T-helper 2 cell treated with Interferon-gamma antibody and Interleukin-4, amounts not matched to agents 100 ng/mL and 5 ng/mL, for 36 hours (primary cell): Measurements from ENCODE around the gene OR2M4. TPM values are rescaled to one million over a fixed set of nuclear protein-coding genes. Genes with fewer than 3 reads are reported as not detected.
"Not testable (repeated sequence)": the region's sequence is repeated elsewhere in the genome, so short reads cannot be mapped to it uniquely, and the experiment has no call there.

Source experiments
- intact Hi-C: fragments of 100-400 bp; cut with micrococcal nuclease; formaldehyde crosslinking; loops from one replicate; pipeline ENCODE4 v1.15.1; 2023
- total RNA-seq: library from RNA; stranded (reverse); gene quantifications from 2 replicates; pipeline ENCODE4 v1.2.3, GENCODE V29; 2022

The OR2M4 gene, protein sequence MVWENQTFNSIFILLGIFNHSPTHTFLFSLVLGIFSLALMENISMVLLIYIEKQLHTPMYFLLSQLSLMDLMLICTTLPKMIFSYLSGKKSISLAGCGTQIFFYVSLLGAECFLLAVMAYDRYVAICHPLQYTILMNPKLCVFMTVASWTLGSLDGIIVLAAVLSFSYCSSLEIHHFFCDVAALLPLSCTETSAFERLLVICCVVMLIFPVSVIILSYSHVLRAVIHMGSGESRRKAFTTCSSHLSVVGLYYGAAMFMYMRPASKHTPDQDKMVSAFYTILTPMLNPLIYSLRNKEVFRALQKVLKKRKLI
- not detected in 2 replicates for total RNA-seq

DNA sequence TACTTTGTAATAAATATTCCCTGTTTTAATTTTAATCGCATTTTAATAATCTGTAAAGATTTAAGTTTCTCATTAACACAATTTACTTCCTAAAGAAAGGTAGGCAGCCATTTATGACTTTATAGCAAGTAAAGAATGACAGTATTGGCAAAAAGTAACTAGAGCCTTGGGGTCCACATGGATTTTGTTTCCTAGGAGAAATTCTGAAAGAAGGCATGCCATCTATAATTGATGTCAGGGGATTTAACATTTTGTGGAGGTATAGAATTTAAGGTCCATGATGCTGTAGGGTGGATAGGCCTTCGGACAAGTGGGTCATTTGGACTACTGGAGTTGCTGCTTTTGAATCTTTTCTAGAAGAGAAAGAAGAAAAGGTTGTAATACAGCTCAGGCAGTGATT lies at the start of gene OR2M4:
OR2M4 (plus strand) TSS at position 301 of the 400 bp plus-strand sequence. CDS start 7,512 bp downstream, outside the sequence.
- intact Hi-C loops: no loop called here

DNA sequence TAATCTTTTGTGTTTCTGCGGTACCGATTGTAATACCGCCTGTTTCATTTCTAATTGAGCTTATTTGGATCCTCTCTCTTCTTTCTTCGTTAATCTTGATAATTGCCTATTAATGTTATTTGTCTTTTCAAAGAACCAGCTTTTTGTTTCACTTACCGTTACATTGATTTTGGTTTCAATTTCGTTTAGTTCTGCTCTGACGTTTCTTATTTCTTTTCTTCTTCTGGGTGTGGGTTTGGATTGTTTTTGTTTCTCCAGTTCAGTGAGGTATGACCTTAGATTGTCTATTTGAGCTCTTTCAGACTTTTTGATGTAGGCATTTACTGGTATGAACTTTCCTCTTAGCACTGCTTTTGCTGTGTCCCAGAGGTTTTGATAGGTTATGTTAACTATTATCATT lies 47.2 kb upstream of the OR2M4 start:
- intact Hi-C loops: no loop called here

DNA sequence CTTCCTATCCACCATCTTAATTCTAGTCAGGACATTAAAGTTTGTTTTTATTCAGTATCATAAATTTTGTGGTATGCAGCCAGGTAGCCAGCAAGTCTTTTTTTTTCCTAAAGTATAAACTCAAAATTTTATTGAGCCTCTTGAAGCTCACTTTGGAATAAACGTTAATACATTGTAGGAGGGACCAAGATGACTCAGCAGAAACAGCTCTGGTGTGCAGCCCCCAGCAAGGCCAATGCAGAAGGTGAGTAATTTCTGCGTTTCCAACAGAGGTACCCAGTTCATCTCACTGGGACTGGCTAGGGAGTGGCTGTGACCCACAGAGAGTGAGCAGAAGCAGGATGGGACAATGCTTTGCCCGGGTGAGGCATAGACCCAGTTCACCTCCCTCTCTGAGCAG lies 43.9 kb upstream of the OR2M4 start:
- intact Hi-C loops: no loop called here

DNA sequence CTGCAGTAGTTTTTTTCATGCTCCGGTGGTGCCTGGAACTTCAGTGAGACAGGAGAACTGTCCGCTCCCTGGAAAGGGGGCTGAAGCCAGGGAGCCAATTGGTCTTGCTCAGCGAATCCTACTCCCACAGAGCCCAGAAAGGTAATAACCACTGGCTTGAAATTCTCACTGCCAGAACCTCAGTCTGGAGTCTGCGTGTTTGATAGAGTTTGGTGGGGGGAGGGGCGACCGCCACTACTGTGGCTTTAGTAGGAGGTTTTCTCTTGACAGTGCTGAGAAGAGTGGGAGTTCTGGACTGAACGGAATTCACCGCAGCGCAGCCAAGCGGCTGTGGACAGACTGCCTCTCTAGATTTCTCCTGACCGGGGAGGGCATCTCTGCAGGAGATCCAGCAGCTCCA lies 42.2 kb upstream of the OR2M4 start:
- intact Hi-C loops: no loop called here

DNA sequence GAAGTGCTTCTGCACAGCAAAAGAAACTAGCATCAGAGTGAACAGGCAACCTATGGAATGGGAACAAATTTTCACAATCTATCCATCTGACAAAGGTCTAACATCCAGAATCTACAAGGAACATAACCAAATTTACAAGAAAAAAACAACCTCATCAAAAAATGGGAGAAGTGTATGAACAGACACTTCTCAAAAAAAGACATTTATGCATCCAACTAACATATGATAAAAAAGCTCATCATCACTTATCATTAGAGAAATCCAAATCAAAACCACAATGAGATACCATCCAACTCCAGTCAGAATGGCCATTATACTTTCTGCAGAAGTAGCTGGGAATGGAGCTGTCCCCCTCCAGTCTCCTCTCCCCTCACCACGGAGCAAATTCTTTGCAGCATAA lies 37.1 kb upstream of the OR2M4 start:
- intact Hi-C loops: no loop called here

DNA sequence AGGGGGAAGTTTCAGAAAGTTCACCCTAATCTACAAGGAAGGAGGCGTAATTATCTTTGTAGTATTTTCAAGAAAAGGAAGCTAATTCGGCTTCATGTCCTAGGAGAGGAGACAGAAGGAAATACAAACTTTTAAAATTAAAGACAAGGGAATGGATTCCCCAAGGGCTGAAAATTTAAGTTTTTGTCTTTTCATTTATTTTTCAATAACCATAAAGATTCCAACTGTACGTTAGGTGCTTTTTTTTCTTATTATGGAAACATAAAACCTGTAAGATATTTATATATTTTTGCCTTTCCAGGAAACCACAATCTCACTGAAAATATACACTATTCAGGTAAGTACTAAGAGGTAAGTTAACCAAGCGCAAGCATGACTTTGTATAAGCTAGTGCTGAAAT lies 34.3 kb upstream of the OR2M4 start, which contains the start of gene OR2M3:
OR2M3 (plus strand) TSS at position 301 of the 400 bp plus-strand sequence. CDS start 5,803 bp downstream, outside the sequence.
- intact Hi-C loops: no loop called here

DNA sequence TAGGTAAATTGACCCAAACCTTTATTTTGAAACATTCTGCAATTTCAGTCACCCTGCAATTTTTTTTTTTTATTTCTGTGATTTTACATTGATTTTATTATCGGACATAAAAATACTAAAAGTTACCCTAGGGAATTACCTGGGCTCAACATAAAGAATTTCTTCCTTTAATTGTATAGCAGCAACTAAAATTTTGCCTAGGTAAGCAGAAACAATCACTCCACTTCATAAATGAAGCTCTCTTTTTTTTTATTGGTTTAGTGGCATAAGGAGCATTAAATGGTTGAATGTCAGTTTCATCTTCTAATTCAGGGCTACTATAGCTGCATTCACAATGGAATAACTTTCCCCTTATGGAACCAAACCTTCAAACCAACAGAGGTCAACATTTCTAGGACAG lies 15.3 kb upstream of the OR2M4 start:
- intact Hi-C loops: no loop called here

DNA sequence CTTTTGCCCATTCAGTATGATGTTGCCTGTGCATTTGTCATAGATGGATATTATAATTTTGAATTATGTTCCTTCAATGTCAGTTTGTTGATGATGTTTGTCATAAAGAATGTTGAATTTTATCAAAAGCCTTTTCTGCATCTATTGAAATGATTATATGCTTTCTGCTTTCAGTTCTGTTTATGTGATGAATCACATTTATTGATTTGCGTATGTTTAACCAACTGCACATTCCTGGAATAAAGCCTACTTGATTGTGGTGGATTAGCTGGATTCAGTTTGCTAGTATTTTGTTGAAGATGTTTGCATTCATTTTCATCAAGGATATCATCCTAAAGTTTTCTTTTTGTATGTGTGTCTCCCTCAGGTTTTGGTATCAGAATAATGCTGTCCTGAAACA lies 5.7 kb upstream of the OR2M4 start:
- intact Hi-C loops: no loop called here

DNA sequence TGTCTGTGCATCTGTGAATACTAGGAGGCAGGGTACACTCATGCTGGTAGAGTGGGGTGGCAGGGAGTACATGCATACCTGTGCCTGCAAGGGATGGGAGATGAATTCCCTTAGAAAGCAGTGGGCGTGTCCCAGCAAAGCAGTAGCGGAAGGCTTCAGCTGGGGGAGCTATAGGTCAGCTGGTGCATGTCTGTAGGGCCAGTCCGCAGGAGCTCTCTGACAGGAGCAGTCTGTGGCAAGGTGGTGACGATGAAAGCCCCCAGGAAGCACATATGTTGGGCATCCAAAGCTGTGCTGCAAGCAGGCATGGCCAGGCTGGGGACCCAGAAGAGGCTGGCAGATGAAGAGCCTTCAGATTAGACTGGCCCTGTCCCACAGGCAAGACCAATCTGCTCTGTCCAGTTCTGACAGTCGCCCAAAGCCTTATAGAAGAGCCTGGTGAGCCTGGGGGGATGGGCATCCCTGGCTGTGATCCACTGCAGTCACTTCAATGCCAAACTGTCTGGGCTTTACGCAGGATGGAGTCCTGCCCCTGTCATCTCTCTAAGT lies 1.8 kb upstream of the OR2M4 start:
- intact Hi-C loops: no loop called here

DNA sequence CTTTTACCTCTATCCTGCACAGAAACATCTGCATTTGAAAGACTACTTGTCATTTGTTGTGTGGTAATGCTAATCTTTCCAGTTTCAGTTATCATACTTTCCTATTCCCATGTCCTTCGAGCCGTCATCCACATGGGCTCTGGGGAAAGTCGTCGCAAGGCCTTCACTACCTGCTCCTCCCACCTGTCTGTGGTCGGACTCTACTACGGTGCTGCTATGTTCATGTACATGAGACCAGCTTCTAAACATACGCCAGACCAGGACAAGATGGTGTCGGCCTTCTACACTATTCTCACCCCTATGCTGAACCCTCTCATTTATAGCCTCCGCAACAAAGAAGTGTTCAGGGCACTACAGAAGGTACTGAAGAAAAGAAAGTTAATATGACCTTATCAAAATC lies 8.3 kb downstream of the OR2M4 start:
- intact Hi-C loops: no loop called here

DNA sequence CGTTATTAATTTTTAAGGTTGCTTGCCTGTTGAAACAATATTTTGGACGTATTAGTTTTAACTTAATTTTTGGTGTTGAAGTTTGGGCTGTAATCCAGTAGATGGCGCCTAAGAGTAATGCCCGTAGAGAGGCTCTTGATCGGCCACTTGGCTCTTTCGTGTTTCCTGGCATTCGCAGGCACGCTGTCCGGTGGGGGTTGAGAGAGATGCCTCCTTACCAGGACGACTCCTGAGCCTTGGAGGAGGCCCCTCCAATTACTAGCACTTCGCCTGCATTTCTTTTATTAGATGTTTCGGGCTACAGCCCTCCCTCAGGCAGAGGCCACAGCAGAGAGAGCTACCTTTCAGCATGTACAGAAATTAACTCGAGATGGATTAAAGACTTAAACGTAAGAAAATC lies 12.0 kb downstream of the OR2M4 start:
- intact Hi-C loops: loop anchor here (1.0 kb wide), 1 partner anchor 564 kb away; no protein-coding TSS in a partner anchor

DNA sequence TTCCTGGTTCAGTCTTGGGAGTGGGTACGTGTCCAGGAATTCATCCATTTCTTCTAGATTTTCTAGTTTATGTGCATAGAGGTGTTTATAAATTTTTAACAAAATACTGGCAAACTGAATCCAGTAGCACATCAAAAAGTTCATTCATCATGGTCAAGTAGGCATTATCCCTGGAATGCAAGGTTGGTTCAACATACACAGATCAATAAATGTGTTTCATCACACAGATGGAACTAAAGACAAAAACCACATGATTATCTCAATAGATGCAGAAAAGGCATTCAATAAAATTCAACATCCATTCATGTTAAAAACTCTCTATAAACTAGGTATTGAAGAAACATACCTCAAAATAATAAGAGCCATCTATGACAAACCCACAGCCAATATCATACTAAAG lies 28.1 kb downstream of the OR2M4 start:
- intact Hi-C loops: not testable (repeated sequence)

DNA sequence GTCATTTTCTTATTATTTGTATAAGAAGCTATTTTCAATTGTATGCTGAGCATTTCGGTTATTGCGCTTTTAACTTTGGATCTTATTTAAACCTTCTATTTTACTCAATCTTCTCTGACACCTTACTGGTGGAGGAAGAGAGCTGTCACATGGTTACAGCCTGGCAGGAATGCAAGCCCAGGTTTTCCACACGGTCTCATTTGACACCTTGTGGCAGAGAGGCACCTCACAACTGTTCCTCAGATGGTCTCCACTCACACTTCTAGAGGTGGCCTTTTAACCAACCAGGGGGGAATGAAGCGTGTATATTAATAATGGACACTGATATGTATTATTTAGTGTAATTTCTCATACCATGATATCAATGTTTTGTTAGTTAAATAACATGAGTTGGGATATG lies 37.0 kb downstream of the OR2M4 start:
- intact Hi-C loops: no loop called here

DNA sequence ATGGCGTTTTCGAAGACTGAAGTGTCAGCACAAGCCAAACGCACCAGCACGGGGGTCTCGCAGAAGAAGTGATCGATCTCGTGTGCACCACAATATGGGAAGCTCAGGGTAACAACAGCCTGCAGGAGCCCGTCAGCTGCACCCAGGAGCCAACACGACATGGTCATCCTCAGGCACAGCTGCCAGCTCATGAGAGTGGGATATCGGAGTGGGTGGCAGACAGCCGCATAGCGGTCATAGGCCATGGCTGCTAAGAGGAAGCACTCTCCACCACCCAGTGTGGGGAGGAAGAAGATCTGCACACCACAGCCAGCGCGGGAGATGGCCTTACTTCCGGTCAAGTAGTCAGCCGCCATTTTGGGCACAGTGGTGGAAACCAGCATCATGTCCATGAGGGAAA lies 42.0 kb downstream of the OR2M4 start:
- intact Hi-C loops: not testable (repeated sequence)

DNA sequence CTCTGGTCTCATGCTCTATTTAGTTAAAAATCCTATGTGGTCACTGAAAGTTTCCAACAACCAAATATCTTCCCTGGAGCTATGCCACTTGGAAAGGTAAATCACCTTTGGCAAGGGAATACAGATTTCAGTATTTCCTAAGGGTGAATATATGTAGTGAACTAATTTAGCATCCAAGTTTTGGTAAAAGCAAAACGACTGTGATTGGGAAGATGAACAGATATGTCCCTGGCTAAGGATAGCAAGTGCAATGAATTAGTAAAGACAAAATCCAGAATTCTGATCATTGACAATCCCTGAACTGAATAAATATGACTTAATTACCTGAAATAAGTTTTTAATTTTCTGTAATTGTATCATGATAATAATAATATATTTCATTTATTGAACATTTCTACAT lies 46.7 kb downstream of the OR2M4 start, which contains the start of gene OR2T33:
OR2T33 (minus strand) TSS at position 101 of the 400 bp plus-strand sequence. CDS start 4,162 bp downstream, outside the sequence.
- intact Hi-C loops: no loop called here

DNA sequence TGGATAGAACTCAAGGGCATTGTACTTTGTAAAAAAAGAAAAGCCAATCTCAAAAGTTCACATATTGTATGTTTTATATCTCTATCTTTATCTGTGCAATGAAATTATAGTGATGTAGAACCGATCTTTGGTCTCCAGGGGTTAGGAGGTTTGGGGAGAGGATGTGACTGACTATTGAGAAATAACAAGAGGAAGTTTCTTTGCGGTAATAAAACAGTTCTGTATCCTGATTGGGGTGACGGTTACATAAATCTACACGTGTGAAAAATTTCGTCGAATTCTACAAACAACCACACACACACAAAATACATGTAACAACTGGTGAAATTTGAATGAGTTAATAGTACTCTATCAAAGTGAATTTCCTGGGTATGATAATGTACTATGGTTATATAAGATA lies 57.2 kb downstream of the OR2M4 start:
- intact Hi-C loops: no loop called here

Other genes with a start within 250 kb of the OR2M4 start
- gene OR2L5, start 217.8 kb upstream of the OR2M4 start, total RNA-seq: not detected in 2 replicates
- 0.05 and 0.11 TPM in 2 replicates for gene OR2L2, start 201.3 kb upstream of the OR2M4 start, total RNA-seq
- gene OR2L3, start 184.6 kb upstream of the OR2M4 start, total RNA-seq: 0.11 TPM in 1 of 2 replicates, not detected in the other
- not detected in 2 replicates for gene OR2L13, start 136.2 kb upstream of the OR2M4 start, total RNA-seq
- gene OR2M5, start 86.3 kb upstream of the OR2M4 start, total RNA-seq: not detected in 2 replicates
- not detected in 2 replicates for gene OR2M2, start 56.6 kb upstream of the OR2M4 start, total RNA-seq
- gene OR2M3, start 34.2 kb upstream of the OR2M4 start, total RNA-seq: not detected in 2 replicates
- gene OR2T33, start 46.6 kb downstream of the OR2M4 start, total RNA-seq: not detected in 2 replicates
- gene OR2T12, start 72.0 kb downstream of the OR2M4 start, total RNA-seq: not detected in 2 replicates
- not detected in 2 replicates for gene OR2M7, start 93.2 kb downstream of the OR2M4 start, total RNA-seq
- not detected in 2 replicates for gene OR14C36, start 117.4 kb downstream of the OR2M4 start, total RNA-seq
- gene OR2T4, start 130.2 kb downstream of the OR2M4 start, total RNA-seq: not detected in 2 replicates
- gene OR2T6, start 144.3 kb downstream of the OR2M4 start, total RNA-seq: not detected in 2 replicates
- gene OR2T1, start 171.6 kb downstream of the OR2M4 start, total RNA-seq: not detected in 2 replicates
- not detected in 2 replicates for gene OR2T2, start 214.2 kb downstream of the OR2M4 start, total RNA-seq
- not detected in 2 replicates for gene OR2T3, start 241.9 kb downstream of the OR2M4 start, total RNA-seq